Right lobe of liver (tissue), 6 donors: ENCODE data around the gene C17orf100. TPM values are rescaled to one million over a fixed set of nuclear protein-coding genes. Genes with fewer than 3 reads are reported as not detected.
"Not testable (repeated sequence)": the region's sequence is repeated elsewhere in the genome, so short reads cannot be mapped to it uniquely, and the experiment has no call there.

Experiments
- ATAC-seq, 4 donors: fragments of 200-7000 bp; cut with Tn5 transposase; one replicate each; pipeline ENCODE4 v1.9.1; 2020; ENCODE audit warnings: mild to moderate bottlenecking in 4 of 4, moderate library complexity in 4 of 4
- DNase-seq, 3 donors: peaks; one replicate each; pipeline ENCODE4 v3.0.0-alpha.2; 2020
- H3K27ac ChIP-seq, 3 donors: fragments of 200-600 bp; one replicate each; pipeline ENCODE4 v1.8.0; 2022
- H3K27me3 ChIP-seq, 2 donors: fragments of 200-600 bp; one replicate each; pipeline ENCODE4 v1.8.0; 2022
- H3K36me3 ChIP-seq, 4 donors: fragments of 200-600 bp; sonication (generic) in 1 of 4; one replicate each; pipeline versions ENCODE4 v1.5.1 to v1.8.0; 2017 to 2022; ENCODE audit warnings: control low read depth in 1 of 4
- H3K4me1 ChIP-seq, 4 donors: fragments of 200-600 bp; sonication (generic) in 1 of 4; one replicate each; pipeline versions ENCODE4 v1.5.1 to v1.8.0; 2017 to 2022; ENCODE audit warnings: control low read depth in 1 of 4
- H3K4me3 ChIP-seq, 3 donors: fragments of 200-600 bp; one replicate each; pipeline ENCODE4 v1.8.0; 2022
- H3K9me3 ChIP-seq, 4 donors: fragments of 200-600 bp; sonication (generic) in 1 of 4; one replicate each; pipeline versions ENCODE4 v1.5.1 to v1.8.0; 2017 to 2022; ENCODE audit warnings: control low read depth in 1 of 4
- CTCF ChIP-seq, 4 donors: fragments of 200-600 bp in 3 of 4; fragments of 450-650 bp in 1 of 4; IDR thresholded peaks; one replicate each; pipeline versions ENCODE4 v1.5.1 to v1.8.0; 2016 to 2022; ENCODE audit warnings: antibody characterized with exemption in 4 of 4, mild to moderate bottlenecking in 2 of 4
- POLR2A ChIP-seq: fragments of 450-650 bp; IDR thresholded peaks from one replicate; pipeline ENCODE4 v1.6.1; 2017; ENCODE audit warnings: antibody characterized with exemption, mild to moderate bottlenecking
- whole genome bisulfite sequencing: methylation state at CpG from one replicate; pipeline ENCODE4 v1.1.6; 2018; ENCODE audit warnings: low coverage, low lambda C conversion rate; ENCODE audit not compliant: insufficient coverage; ENCODE audit errors: missing lambda C conversion rate; 5-methylcytosine and 5-hydroxymethylcytosine counted together
- intact Hi-C, 2 donors: fragments of 100-400 bp; cut with DNase I; formaldehyde crosslinking; loops; one replicate each; pipeline versions ENCODE4 v1.11.2 to v1.14.1; 2022
- total RNA-seq, 6 experiments: library from RNA; depleted of rRNA in 2 of 6; stranded (reverse); fragments of >200 nt in 2 of 6; fragmentation: NEBNext Ultra II Directional in 3 of 6; extraction: Animal tissue kit (Norgen Biotek cat#: 25700) in 3 of 6; gene quantifications; one replicate each; pipeline versions ENCODE4 v1.1.0 to v1.2.4, GENCODE V29; 2016 to 2023
- donor health status: DM: no; HTN: yes; CAD: no.
- donor health status: DM: no; HTN: no; CAD: no.
- donor health status: DM: no; HTN: no; CAD: no.
- donor health status: DM: no; HTN: yes; CAD: no.
- donor health status: DM: no; HTN: yes; CAD: no.

The C17orf100 gene
- total RNA-seq, 6 experiments from 2014 or later = 1.2 to 4.0 (median 1.9) TPM

GRCh38 chr17:6690641-6691040 lies 39.1 kb downstream of the C17orf100 start:
- Histone ChIP-seq H3K4me3 (no peak overlapping the region), H3K27me3 (no peaks in the 10 kb centered on the region), H3K27ac (no peak overlapping the region), H3K4me1 (peaks cover 0 to 39% (median 4%) of the 10 kb centered on the region in 4 donors), H3K36me3 (peaks cover 0 to 75% (median 30%) of the 10 kb centered on the region in 4 donors), H3K9me3 (no peaks in the 10 kb centered on the region)
- ATAC-seq = peak in 3 of 4 donors; percentile 4 to 26 (median 6)
- TF ChIP-seq POLR2A (no peak), CTCF (IDR thresholded peaks at IDR 0.05) (no peak)
- intact Hi-C loops = no loop called here
- no CpG with 5 or more reads among the region's 11 CpGs for WGBS
- peak in 1 of 3 donors; percentile 40 for DNase-seq

GRCh38 chr17:6691546-6691945 lies 40.0 kb downstream of the C17orf100 start:
- Histone ChIP-seq H3K27ac (no peak overlapping the region), H3K9me3 (no peaks in the 10 kb centered on the region), H3K4me3 (no peak overlapping the region), H3K27me3 (no peaks in the 10 kb centered on the region), H3K4me1 (peaks cover 0 to 38% (median 0%) of the 10 kb centered on the region in 4 donors), H3K36me3 (peaks cover 0 to 84% (median 36%) of the 10 kb centered on the region in 4 donors)
- peak in 1 of 4 donors; percentile 4 for ATAC-seq
- WGBS = 79% methylated on average over 2 of the region's 3 CpGs
- intact Hi-C loops = no loop called here
- TF ChIP-seq CTCF (IDR thresholded peaks at IDR 0.05) = no peak
- TF ChIP-seq POLR2A = no peak
- peak in 1 of 3 donors; percentile 22 for DNase-seq

GRCh38 chr17:6691958-6692357 lies 40.4 kb downstream of the C17orf100 start:
- H3K27me3 ChIP-seq, ATAC-seq, intact Hi-C loops, DNase-seq, H3K9me3 ChIP-seq, H3K4me3 ChIP-seq, H3K27ac ChIP-seq: not testable (repeated sequence)
- H3K36me3 ChIP-seq = peaks cover 0 to 88% (median 39%) of the 10 kb centered on the region in 4 donors
- WGBS = 70% methylated on average over 6 of the region's 6 CpGs
- peaks cover 0 to 34% (median under 1%) of the 10 kb centered on the region in 4 donors for H3K4me1 ChIP-seq

GRCh38 chr17:6695051-6695450 lies 43.5 kb downstream of the C17orf100 start:
- intact Hi-C loops = no loop called here
- Histone ChIP-seq H3K4me3 (no peak overlapping the region), H3K27me3 (no peaks in the 10 kb centered on the region), H3K36me3 (peaks cover 0 to 92% (median 48%) of the 10 kb centered on the region in 4 donors), H3K27ac (no peak overlapping the region), H3K9me3 (no peaks in the 10 kb centered on the region), H3K4me1 (peaks cover 0 to 32% (median 9%) of the 10 kb centered on the region in 4 donors)
- ATAC-seq (no peak), DNase-seq (peak in 1 of 3 donors; percentile 1)
- TF ChIP-seq POLR2A = no peak
- TF ChIP-seq CTCF (IDR thresholded peaks at IDR 0.05) = no peak
- 80% methylated on average over 1 of the region's 2 CpGs for WGBS

GRCh38 chr17:6695565-6695964 lies 44.0 kb downstream of the C17orf100 start:
- intact Hi-C loops = no loop called here
- DNase-seq (peak in 1 of 3 donors; percentile 19), ATAC-seq (no peak)
- no peaks in the 10 kb centered on the region for H3K9me3 ChIP-seq
- H3K27me3 ChIP-seq = no peaks in the 10 kb centered on the region
- peaks cover 0 to 36% (median 10%) of the 10 kb centered on the region in 4 donors for H3K4me1 ChIP-seq
- H3K4me3 ChIP-seq = no peak overlapping the region
- H3K27ac ChIP-seq = no peak overlapping the region
- no peak for TF ChIP-seq POLR2A
- TF ChIP-seq CTCF (IDR thresholded peaks at IDR 0.05) = no peak
- WGBS = 82% methylated on average over 8 of the region's 13 CpGs
- peaks cover 0 to 87% (median 46%) of the 10 kb centered on the region in 4 donors for H3K36me3 ChIP-seq
